BE2C (cell line): Measurements from ENCODE around the gene CRB2.

Experiments
- DNase-seq: peaks from one replicate; pipeline ENCODE4 v3.0.0-alpha.2; 2020
- H3K27me3 ChIP-seq: fragments of 250-450 bp; sonication (Bioruptor Pico); 2 replicates; pipeline ENCODE4 v1.5.1; 2020; ENCODE audit warnings: mild to moderate bottlenecking
- H3K36me3 ChIP-seq: fragments of 250-450 bp; sonication (Bioruptor Pico); 2 replicates; pipeline ENCODE4 v1.5.1; 2020; ENCODE audit warnings: mild to moderate bottlenecking
- H3K4me1 ChIP-seq: fragments of 250-450 bp; sonication (Bioruptor Pico); 2 replicates; pipeline ENCODE4 v1.5.1; 2020
- H3K4me3 ChIP-seq: 2 replicates; pipeline ENCODE4 v1.5.1; 2011; ENCODE audit warnings: low read depth, low read length
- H3K9me3 ChIP-seq: fragments of 250-450 bp; sonication (Bioruptor Pico); 2 replicates; pipeline ENCODE4 v1.5.1; 2020
- TF ChIP-seq, protein P1 (sequence below): IDR thresholded peaks from 2 replicates; pipeline ENCODE4 v1.5.1; 2012; ENCODE audit warnings: mild to moderate bottlenecking, low read depth, low read length

CRB2 gene

GRCh38 chr9:123368536-123369153 is 12.6 kb downstream of the CRB2 start:
- H3K4me3 ChIP-seq = no peak overlapping the region
- H3K27me3 ChIP-seq = peaks cover 34% of the 10 kb centered on the region
- TF ChIP-seq, protein P1, sequence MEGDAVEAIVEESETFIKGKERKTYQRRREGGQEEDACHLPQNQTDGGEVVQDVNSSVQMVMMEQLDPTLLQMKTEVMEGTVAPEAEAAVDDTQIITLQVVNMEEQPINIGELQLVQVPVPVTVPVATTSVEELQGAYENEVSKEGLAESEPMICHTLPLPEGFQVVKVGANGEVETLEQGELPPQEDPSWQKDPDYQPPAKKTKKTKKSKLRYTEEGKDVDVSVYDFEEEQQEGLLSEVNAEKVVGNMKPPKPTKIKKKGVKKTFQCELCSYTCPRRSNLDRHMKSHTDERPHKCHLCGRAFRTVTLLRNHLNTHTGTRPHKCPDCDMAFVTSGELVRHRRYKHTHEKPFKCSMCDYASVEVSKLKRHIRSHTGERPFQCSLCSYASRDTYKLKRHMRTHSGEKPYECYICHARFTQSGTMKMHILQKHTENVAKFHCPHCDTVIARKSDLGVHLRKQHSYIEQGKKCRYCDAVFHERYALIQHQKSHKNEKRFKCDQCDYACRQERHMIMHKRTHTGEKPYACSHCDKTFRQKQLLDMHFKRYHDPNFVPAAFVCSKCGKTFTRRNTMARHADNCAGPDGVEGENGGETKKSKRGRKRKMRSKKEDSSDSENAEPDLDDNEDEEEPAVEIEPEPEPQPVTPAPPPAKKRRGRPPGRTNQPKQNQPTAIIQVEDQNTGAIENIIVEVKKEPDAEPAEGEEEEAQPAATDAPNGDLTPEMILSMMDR = no peak
- H3K9me3 ChIP-seq = no peaks in the 10 kb centered on the region
- H3K4me1 ChIP-seq = peaks cover 4% of the 10 kb centered on the region; the same call in 1 of the 2 replicates
- DNase-seq = no peak
- no peaks in the 10 kb centered on the region for H3K36me3 ChIP-seq

GRCh38 chr9:123369296-123369695 is 13.3 kb downstream of the CRB2 start:
- H3K27me3 ChIP-seq = peaks cover 37% of the 10 kb centered on the region
- TF ChIP-seq, protein P1 = no peak
- H3K36me3 ChIP-seq = no peaks in the 10 kb centered on the region
- H3K4me1 ChIP-seq = peaks cover 4% of the 10 kb centered on the region; the same call in 1 of the 2 replicates
- no peak for DNase-seq
- H3K4me3 ChIP-seq = no peak overlapping the region
- H3K9me3 ChIP-seq = no peaks in the 10 kb centered on the region

DNA sequence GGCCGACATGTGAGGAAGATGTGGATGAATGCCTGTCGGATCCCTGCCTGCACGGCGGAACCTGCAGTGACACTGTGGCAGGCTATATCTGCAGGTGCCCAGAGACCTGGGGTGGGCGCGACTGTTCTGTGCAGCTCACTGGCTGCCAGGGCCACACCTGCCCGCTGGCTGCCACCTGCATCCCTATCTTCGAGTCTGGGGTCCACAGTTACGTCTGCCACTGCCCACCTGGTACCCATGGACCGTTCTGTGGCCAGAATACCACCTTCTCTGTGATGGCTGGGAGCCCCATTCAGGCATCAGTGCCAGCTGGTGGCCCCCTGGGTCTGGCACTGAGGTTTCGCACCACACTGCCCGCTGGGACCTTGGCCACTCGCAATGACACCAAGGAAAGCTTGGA is 14.1 kb downstream of the CRB2 start:
- Histone ChIP-seq H3K27me3 (peaks cover 40% of the 10 kb centered on the region), H3K9me3 (no peaks in the 10 kb centered on the region), H3K4me1 (no peaks in the 10 kb centered on the region; the same call in 1 of the 2 replicates), H3K36me3 (no peaks in the 10 kb centered on the region), H3K4me3 (no peak overlapping the region)
- DNase-seq = no peak
- TF ChIP-seq, protein P1 = no peak

GRCh38 chr9:123370526-123371227 is 14.7 kb downstream of the CRB2 start:
- DNase-seq = no peak
- no peak overlapping the region for H3K4me3 ChIP-seq
- peaks cover under 1% of the 10 kb centered on the region for H3K4me1 ChIP-seq
- peaks cover 40% of the 10 kb centered on the region for H3K27me3 ChIP-seq
- no peaks in the 10 kb centered on the region for H3K9me3 ChIP-seq
- TF ChIP-seq, protein P1 = no peak
- H3K36me3 ChIP-seq = no peaks in the 10 kb centered on the region

- Histone ChIP-seq H3K9me3 (no peaks in the 10 kb centered on the region), H3K4me1 (peaks cover 4% of the 10 kb centered on the region), H3K36me3 (no peaks in the 10 kb centered on the region), H3K4me3 (no peak overlapping the region), H3K27me3 (peaks cover 40% of the 10 kb centered on the region)
- no peak for DNase-seq
- TF ChIP-seq, protein P1 = no peak
These were observed 15.2 kb downstream of the CRB2 start for GRCh38 chr9:123371228-123371584.
